ENCODE data around the gene LRP2.
"Not testable (repeated sequence)": the region's sequence is repeated elsewhere in the genome, so short reads cannot be mapped to it uniquely, and the experiment has no call there.

Gene LRP2

DNA sequence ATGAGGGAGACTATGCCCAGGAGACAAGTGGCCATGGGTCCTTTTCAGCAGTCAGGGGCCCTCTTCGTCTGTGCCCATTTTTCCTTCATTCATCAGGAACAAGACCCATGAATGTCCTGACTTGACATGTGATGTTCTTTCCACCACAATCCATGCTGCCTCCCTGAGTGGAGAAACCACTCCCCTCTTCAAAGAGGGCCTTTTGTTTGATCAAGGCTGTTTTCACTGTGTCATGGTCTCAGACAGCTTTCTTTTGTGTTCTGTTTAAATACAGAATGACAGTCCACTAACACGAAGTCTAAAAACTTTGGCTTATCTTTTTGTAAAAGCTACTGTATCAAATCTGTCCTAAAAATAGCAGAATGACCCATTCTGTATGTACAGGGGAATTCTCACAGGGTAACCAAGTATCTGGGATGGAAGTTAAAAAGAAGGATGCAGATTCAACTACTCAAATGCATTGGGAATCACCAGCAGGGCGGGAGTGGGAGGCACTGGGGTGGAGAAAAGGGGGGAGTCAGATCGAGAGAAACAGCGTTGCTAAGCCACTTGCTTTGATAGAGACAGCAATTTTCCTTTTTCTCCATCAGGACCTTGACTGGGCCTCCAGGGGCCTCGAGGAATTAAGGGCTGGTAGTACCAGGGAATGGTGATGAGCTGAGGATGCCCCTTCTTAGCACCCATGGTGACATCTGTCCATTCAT lies 13.9 kb downstream of the LRP2 start:
- no peak for DNase-seq (ENCODE audit: low read depth in 2 of 2)

DNA sequence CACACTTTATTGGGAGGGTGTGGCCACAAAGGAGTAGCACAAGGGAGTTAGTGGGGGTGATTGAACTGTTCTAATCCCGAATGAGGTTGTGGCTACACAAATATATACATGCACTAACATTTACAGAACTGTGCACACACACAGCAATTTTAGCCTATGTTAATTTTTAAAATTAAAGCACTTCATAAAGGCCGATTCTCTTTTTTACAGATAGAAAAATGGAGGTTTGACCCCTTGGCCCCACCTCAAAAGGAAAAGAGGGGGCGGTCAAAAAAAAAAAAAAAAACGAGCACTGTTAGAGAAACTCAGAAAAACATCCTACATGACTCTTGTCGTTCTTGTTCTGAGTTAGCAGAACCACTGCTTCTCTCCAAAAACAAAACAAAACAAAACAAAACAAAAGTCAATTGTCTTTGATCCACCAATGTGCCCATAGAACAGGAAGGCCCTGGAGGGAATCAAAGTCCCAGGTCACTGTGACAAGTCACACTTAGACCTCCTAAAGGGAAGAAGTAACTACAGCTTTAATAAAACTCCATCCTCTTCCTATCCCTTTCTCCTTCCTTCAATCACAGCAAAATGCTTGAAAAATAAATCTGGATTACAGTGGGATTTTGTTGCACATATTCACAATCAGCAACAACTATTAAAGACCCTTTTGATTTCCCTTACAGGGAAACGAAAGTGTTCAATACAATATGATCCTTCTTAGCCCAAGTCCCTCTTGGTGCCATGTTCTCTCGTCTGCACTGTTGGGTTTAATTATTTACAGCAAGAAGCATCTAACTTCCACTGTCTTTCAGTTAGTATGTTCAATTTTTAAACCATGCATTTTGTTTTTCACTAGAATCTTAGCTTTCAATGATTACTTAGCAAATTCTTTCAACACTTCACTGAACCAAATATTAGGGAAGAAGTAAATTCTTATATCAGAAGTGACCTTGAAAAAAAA lies 16.6 kb downstream of the LRP2 start:
- DNase-seq (ENCODE audit: low read depth in 2 of 2) = no peak

DNA sequence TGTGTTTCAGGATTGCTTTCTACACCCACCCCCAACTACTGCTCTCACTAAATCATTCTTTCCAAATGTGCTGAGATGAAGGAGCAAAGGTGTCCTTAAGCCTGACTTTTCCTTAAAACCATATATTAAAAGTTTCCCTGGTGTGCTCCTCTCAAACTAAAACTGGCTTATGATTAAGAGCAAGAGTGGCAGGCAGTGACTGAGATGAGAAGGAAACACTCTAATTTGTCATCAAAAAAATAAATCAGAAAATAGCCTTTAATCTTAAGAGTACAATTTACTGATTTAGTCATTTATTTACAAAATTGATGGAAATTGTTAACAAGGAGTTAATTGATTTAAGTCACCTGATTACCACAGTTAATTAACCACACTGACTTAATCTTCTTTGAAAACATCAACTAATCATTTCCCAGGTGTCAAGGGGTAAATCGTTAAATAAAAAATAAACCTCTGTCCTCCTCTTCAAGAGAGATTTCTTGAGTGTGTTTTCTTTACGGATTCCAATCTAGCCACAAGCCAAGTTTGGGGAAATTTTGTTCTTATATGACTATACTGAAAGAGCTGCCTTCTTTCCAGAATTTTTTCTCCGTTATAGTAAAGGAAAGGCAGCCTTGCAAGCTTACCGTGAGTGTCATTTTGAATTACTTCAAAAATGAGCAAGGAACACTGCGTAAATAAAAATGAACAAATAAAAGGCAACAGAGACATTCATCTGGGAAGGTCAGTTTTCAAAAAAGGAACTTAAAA lies 17.4 kb downstream of the LRP2 start:
- no peak for DNase-seq (ENCODE audit: low read depth in 2 of 2)

DNA sequence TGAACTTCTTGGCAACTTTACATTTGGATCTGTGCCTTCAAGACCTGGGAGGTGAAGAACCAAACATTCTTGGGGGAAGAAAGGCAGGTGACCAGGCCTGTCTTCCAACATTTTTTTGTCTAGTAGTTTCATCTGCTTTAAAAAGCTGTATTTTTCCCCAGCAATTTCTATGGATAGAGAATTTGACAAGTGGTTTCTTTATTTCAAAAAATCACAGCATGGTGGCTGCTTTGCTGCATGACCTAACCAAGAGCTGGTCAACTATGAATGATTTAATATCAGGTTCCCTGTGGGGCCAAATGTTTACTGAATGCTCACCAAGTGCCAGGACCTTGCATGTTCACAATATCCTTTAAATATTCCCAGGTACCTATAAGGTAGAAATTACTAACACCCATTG lies 19.1 kb downstream of the LRP2 start:
- DNase-seq (ENCODE audit: low read depth in 2 of 2) = no peak

DNA sequence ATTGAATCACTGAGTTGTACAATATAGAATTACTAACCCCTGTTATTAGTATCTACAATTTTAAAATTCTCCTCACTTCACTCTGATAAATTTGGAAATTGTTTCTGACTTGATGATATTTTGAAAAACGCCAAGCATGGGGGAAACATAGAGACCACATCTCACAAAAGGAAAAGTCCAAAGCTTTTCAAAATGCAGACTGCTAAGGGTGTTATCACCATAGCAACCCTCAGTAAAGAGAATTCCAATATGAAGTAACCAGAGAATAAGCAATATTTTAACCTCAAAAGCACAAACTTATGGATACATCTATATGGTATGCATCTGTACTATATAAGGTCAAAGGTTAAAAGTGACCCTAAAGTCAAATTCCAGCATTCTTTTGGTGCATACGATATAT lies 22.7 kb downstream of the LRP2 start:
- no peak for DNase-seq (ENCODE audit: low read depth in 2 of 2)

DNA sequence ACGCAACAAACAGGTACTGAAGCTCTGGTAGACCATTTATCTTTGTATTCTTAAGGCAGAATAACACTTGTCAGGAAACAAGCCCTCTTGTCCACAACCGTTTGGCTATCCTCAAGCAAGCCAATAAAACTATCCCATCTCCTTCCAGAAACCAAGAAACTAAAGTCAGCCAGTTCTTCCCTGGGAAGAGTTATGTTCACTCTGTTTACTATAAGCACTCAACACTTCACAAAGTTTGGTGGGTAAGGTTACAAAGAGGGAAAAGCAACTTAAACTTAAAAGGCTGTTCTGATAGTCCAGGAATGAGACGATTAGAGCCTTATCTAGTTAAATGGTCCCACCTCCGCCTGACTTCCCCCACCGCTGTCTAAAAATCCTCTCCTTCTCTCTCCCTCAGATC lies 25.6 kb downstream of the LRP2 start:
- DNase-seq (ENCODE audit: low read depth in 2 of 2) = no peak

DNA sequence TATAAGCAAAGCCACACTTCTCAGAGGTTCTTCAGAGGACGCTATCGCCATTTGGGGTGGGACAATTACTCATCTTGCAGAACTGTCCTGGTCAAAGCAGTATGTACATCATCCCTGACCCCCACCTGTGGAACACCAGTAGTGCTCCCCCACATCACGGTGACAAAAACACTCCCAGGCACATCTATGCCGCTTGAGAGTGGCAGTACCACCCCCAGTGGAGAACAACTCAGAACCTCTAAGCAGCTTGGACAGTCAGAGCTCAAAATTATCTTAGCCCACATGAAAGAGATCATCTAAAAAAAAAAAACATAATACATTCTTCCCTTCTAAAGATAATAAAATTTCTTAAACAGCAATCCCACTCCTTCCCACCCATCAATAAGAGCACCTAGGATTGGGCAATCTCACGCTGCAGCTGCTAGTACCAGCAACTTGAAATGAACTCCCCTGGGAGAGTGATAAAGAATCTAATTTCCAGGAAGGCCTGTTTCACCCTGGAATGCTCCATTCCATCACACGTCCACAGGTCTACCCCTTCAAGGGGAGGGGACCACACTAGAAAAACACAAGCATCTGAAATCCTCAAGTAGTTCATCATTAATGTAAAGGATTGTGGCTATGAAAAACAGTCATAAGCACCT lies 31.7 kb downstream of the LRP2 start:
- DNase-seq (ENCODE audit: low read depth in 2 of 2) = no peak

DNA sequence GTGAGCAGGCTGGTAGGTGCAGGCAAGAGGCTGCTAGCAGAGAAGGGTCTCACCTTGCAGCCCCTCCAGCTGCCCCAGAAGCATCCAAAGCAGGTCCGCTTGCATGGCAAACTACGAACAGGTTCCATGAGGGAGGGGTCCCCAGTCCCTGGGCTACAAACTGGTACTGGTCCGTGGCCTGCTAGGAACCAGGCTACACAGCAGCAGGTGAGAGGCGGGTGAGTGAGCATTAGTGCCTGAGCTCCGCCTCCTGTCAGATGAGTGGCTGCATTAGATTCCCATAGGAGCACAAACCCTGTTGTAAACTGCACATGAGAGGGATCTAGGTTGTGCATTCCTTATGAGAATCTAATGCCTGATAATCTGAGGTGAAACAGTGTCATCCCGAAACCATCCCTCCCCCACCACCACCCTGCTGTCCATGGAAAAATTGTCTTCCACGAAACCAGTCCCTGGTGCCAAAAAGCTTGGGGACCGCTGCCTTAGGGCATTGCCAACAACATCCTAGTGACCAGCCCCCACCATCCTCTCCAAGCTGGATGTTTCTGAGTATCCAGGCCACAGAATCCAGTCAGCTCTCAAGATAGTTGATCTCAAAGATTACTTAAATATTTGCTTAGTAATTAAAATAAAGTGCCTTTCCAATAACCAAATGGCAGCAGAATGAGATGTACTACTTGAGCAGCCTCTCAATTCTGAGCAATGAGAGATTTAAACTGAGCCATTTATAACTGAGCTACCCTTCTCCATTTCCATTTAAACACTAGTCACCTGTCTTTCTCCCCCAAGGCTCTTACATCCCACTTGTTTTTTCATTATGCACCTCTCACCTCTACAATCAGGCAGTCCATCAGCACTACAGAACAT lies 32.4 kb downstream of the LRP2 start:
- no peak for DNase-seq (ENCODE audit: low read depth in 2 of 2)

DNA sequence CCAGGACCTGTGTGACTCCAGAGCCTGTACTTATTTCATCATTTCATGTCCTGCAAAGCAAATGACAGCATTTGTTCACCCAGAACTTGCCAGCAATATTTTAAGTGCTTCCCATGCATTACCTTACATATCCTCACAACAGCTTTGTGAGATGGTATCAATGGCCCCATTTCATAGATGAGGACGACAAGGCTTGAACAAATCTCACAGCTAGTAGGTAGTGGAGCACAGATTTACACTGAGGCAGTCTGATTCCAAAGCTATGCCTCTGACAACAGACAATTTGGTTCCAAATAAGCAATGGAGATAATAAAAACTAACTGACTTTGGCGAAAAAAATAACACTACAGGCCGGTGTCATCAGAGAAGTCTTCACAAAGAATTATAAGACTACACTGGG lies 33.5 kb downstream of the LRP2 start:
- no peak for DNase-seq (ENCODE audit: low read depth in 2 of 2)

DNA sequence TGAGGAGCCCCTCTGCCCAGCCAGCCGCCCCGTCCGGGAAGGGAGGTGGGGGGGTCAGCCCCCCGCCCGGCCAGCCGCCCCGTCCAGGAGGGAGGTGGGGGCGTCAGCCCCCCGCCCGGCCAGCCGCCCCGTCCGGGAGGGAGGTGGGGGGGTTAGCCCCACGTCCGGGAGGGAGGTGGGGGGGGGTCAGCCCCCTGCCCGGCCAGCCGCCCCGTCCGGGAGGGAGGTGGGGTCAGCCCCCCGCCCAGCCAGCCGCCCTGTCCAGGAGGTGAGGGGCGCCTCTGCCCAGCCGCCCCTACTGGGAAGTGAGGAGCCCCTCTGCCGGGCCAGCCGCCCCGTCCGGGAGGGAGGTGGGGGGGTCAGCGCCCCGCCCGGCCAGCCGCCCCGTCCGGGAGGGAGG lies 34.5 kb downstream of the LRP2 start:
- not testable (repeated sequence) for DNase-seq (ENCODE audit: low read depth in 2 of 2)

DNA sequence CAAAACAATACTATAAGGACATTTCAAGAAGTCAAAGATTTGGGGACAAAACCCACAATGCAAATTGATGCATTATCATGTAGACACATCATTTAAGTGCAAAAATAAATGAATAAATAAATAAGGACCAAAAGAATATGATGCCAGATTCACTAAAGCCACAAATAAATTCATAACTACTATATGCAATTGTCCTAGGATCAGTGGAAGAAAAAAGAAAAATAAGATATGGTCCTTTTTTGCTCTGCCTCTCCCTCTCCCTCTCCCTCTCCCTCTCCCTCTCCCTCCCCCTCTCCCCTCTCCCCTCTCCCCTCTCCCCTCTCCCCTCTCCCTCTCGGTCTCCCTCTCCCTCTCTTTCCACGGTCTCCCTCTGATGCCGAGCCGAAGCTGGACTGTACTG lies 36.4 kb downstream of the LRP2 start:
- DNase-seq (ENCODE audit: low read depth in 2 of 2) = not testable (repeated sequence)

DNA sequence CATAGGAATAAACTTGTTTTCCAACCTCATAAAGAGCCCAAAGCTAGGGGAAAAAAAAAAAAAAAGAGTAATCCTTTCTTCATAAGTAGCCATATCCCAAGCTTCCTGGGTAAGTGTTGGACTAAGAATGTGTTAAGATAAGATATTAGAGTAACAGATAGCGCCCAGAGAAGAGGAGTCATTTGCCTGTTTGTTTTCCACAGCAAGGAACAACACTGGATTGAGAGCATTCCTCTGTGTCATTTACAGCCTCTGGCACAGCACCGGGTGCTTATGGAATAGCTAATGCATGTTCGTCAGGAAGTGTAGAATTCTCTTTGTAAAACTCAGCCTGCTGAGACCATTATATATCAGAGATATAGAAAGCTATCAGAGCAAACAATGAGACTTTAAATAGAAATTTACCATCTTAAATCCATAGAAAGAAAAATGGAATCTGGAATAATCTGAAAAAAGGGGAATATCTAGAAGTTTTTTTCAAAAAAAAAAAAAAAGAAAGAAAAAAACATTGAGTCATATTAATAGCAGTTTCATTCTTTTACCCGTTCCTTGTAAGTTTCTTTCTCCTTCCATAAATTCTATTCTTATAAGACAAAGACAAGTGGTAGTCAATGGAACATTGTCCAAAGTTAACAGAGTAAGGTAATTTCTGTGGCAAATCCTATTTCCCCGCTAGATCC lies 37.6 kb downstream of the LRP2 start:
- no peak for DNase-seq (ENCODE audit: low read depth in 2 of 2)

DNA sequence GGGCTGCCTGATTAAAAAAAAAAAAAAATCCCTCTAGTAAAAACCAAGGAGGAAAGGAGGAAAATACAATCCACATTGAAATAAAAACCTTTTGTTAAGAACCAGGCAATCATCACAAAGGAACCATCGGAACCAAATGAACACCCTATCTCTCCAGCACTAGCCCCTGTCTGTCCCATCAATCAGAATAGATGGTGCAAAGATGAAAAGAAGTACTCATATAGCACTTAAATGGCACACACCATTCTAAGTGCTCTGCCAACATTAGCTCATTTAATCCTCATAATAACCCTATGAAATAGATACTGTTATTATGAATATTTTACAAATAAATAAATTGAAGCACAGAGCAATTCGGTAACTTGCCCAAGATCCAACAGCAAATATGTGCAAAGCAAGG lies 38.5 kb downstream of the LRP2 start:
- DNase-seq (ENCODE audit: low read depth in 2 of 2) = no peak

DNA sequence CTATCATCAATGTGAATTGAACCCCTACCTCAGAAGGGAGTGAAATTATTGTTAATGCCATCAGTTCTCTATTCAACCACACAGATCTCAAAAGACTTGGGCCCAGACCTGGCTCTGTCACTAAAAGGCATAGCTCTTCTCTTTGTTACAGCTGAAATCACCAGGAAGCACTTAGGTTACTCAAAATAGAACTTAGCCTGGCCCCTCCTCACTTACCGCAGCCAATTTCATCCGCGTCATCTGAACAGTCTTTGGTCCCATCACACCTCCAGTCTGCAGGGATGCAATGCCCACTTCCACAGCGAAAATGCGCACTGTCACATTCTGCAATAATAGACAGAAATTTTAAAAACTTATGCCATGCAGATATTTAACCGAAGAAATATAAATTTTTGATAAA lies 41.8 kb downstream of the LRP2 start:
- no peak for DNase-seq (ENCODE audit: low read depth in 2 of 2)

DNA sequence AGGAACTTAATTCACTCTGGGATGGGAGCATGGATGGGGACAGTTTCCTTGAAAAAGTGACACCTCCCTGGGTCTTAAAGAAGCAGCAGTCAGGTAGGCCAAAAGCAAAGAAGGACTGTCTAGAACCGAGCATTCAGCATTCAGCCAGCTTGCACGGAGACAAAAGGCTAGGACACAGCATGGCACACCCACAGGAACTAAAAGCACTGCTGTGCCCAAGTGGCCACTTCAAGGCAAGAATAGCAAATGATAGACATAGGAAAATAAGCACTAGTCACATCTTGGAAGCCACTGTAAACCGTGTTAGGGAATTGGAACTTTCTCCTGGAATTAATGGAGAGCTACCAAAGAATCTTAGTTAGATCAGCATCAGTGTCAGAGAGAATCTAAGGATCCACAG lies 47.0 kb downstream of the LRP2 start:
- DNase-seq (ENCODE audit: low read depth in 2 of 2) = no peak

DNA sequence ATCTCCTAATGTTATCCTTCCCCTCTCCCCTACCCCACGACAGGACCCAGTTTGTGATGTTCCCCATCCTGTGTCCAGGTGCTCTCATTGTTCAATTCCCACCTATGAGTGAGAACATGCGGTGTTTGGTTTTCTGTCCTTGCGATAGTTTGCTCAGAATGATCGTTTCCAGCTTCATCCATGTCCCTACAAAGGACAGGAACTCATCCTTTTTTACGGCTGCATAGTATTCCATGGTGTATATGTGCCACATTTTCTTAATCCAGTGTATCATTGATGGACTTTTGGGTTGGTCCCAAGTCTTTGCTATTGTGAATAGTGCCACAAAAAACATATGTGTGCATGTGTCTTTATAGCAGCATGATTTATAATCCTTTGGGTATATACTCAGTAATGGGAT lies 54.0 kb downstream of the LRP2 start:
- DNase-seq (ENCODE audit: low read depth in 2 of 2) = not testable (repeated sequence)

DNA sequence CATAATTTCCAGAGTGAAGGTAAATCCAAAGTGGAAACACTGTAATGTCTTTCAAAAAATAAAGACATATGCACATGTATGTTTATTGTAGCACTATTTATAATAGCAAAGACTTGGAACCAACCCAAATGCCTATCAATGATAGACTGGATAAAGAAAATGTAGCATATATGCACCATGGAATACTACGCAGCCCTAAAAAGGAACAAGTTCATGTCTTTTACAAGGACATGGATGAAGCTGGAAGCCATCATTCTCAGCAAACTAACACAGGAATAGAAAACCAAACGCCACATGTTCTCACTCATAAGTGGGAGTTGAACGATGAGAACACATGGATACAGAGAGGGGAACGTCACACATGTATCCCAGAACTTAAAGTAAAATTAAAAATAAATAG lies 57.6 kb downstream of the LRP2 start:
- not testable (repeated sequence) for DNase-seq (ENCODE audit: low read depth in 2 of 2)

DNA sequence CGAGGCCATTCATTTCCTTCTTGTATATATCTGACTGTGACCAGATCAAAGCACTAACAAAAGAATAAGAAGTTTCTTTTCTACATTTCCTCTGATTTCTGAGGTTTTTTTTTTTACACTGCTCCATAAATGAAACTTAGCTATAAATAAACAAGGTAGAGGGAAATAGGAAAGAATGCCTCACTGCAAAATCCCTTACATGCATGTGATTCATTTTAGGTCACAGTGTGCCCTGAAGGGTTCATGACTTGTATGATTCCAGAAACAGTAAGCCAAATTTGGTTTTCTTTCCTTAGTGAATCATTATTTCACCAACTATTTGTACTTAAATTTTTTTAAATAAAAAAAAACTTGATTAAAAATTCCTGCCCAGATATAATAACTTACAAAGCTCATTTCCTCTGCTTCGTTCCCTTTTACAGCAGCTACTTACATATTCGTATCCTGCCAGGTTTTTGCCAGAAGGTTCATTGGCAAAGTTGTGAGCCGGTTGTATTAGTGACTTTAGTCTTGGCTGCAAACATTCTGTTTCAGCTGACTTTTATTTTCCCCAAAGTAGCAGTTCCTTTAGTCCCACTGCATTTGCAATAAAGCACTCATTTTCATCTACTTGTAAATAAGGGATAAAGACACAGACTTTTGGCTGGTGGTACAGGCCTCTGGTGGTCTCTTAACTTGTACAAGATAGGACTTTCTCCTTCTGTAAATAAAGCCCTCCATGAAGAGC lies 58.6 kb downstream of the LRP2 start:
- no peak for DNase-seq (ENCODE audit: low read depth in 2 of 2)

DNA sequence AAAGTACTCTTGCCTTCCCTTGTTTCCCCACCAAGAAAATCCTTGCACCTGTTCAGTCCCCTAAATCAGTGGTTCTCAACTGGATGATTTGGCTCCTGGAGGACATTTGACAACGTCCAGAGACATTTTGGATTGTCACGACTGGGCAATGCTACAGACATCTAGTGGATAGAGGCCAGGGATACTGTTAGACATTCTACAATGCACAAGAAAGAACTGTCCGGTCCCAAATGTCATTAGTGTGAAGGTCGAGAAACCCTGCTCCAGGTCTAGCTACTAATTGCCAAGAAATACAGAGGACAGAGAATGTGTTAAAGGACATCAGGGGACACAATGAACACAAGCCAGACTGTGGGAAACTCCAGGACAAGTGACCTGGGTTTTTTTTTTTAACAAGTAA lies 60.0 kb downstream of the LRP2 start:
- DNase-seq (ENCODE audit: low read depth in 2 of 2) = no peak

Data from stimulated activated CD8-positive, alpha-beta memory T cell treated with anti-CD3 and anti-CD28 coated beads, Interleukin-2, amount 100 ng/mL, for 1 hour (primary cell).